ENCODE data around the gene CNEP1R1.

The CNEP1R1 gene

GRCh38 chr16:50021544-50021943 is 3.5 kb upstream of the CNEP1R1 start:
- no peaks in the 10 kb centered on the region for H3K27me3 ChIP-seq (replicated peaks; ENCODE audit: control insufficient read depth, insufficient read depth, low read length)
- no peaks in the 10 kb centered on the region for H3K36me3 ChIP-seq (ENCODE audit: control insufficient read depth, insufficient read depth, low read length)
- no peak for DNase-seq (ENCODE audit: extremely low read depth, insufficient read length)
- TF ChIP-seq CTCF (IDR thresholded peaks at IDR 0.05; ENCODE audit: insufficient read depth, low read length, poor library complexity, severe bottlenecking) = peak; percentile 26
- no peak overlapping the region for H3K4me3 ChIP-seq (replicated peaks; ENCODE audit: low read depth, low read length)

- no peak for TF ChIP-seq CTCF (IDR thresholded peaks at IDR 0.05; ENCODE audit: insufficient read depth, low read length, poor library complexity, severe bottlenecking)
- no peaks in the 10 kb centered on the region for H3K36me3 ChIP-seq (ENCODE audit: control insufficient read depth, insufficient read depth, low read length)
- H3K27me3 ChIP-seq (replicated peaks; ENCODE audit: control insufficient read depth, insufficient read depth, low read length) = no peaks in the 10 kb centered on the region
- no peak overlapping the region for H3K4me3 ChIP-seq (replicated peaks; ENCODE audit: low read depth, low read length)
- no peak for DNase-seq (ENCODE audit: extremely low read depth, insufficient read length)
Measured at GRCh38 chr16:50023641-50024040, 1.4 kb upstream of the CNEP1R1 start.

GRCh38 chr16:50024207-50024606 is 818 bp upstream of the CNEP1R1 start:
- no peak for TF ChIP-seq CTCF (IDR thresholded peaks at IDR 0.05; ENCODE audit: insufficient read depth, low read length, poor library complexity, severe bottlenecking)
- DNase-seq (ENCODE audit: extremely low read depth, insufficient read length) = no peak
- H3K27me3 ChIP-seq (replicated peaks; ENCODE audit: control insufficient read depth, insufficient read depth, low read length) = no peaks in the 10 kb centered on the region
- H3K36me3 ChIP-seq (ENCODE audit: control insufficient read depth, insufficient read depth, low read length) = no peaks in the 10 kb centered on the region
- no peak overlapping the region for H3K4me3 ChIP-seq (replicated peaks; ENCODE audit: low read depth, low read length)

- DNase-seq (ENCODE audit: extremely low read depth, insufficient read length) = peak; percentile 39
- TF ChIP-seq CTCF (IDR thresholded peaks at IDR 0.05; ENCODE audit: insufficient read depth, low read length, poor library complexity, severe bottlenecking) = no peak
- Histone ChIP-seq H3K36me3 (ENCODE audit: control insufficient read depth, insufficient read depth, low read length) (no peaks in the 10 kb centered on the region), H3K27me3 (replicated peaks; ENCODE audit: control insufficient read depth, insufficient read depth, low read length) (no peaks in the 10 kb centered on the region), H3K4me3 (replicated peaks; ENCODE audit: low read depth, low read length) (peak overlapping the region; percentile 91)
Measured at GRCh38 chr16:50025537-50025931, 509 bp downstream of the CNEP1R1 start.

GRCh38 chr16:50027829-50028228 is 2.8 kb downstream of the CNEP1R1 start:
- H3K4me3 ChIP-seq (replicated peaks; ENCODE audit: low read depth, low read length) = no peak overlapping the region
- H3K27me3 ChIP-seq (replicated peaks; ENCODE audit: control insufficient read depth, insufficient read depth, low read length) = no peaks in the 10 kb centered on the region
- peaks cover 2% of the 10 kb centered on the region for H3K36me3 ChIP-seq (ENCODE audit: control insufficient read depth, insufficient read depth, low read length)
- no peak for TF ChIP-seq CTCF (IDR thresholded peaks at IDR 0.05; ENCODE audit: insufficient read depth, low read length, poor library complexity, severe bottlenecking)
- no peak for DNase-seq (ENCODE audit: extremely low read depth, insufficient read length)

- peaks cover 5% of the 10 kb centered on the region for H3K36me3 ChIP-seq (ENCODE audit: control insufficient read depth, insufficient read depth, low read length)
Measured at GRCh38 chr16:50035468-50035992, 10.5 kb downstream of the CNEP1R1 start.

More at GRCh38 chr16:50035468-50035992, 10.5 kb downstream of the CNEP1R1 start:
- TF ChIP-seq CTCF (IDR thresholded peaks at IDR 0.05; ENCODE audit: insufficient read depth, low read length, poor library complexity, severe bottlenecking) = no peak
- no peak for DNase-seq (ENCODE audit: extremely low read depth, insufficient read length)
- Histone ChIP-seq H3K4me3 (replicated peaks; ENCODE audit: low read depth, low read length) (no peak overlapping the region), H3K27me3 (replicated peaks; ENCODE audit: control insufficient read depth, insufficient read depth, low read length) (no peaks in the 10 kb centered on the region)

Measured in GM06990 (cell line).